HFF-Myc (cell line): ENCODE data around the gene PHEX.

Source experiments
- DNase-seq: peaks from one replicate; pipeline ENCODE4 v3.0.0-alpha.2; 2011; ENCODE audit warnings: low read depth; ENCODE audit errors: extremely low read depth
- H3K4me3 ChIP-seq: replicated peaks from 2 replicates; pipeline ENCODE4 v1.5.1; 2011; ENCODE audit warnings: low read depth, mild to moderate bottlenecking, control low read depth, low read length
- CTCF ChIP-seq: IDR thresholded peaks from 2 replicates; pipeline ENCODE4 v1.5.1; 2012; ENCODE audit warnings: mild to moderate bottlenecking, low read depth, low read length, control low read depth; ENCODE audit errors: missing control alignments

The PHEX gene

GRCh38 chrX:22193851-22194659, 161.9 kb downstream of the PHEX start:
- no peak for DNase-seq
- H3K4me3 ChIP-seq = no peak overlapping the region
- TF ChIP-seq CTCF = no peak

- TF ChIP-seq CTCF = no peak
- no peak overlapping the region for H3K4me3 ChIP-seq
These were observed 162.5 kb downstream of the PHEX start for GRCh38 chrX:22194660-22194945.

GRCh38 chrX:22196149-22196548, 164.0 kb downstream of the PHEX start:
- no peak for TF ChIP-seq CTCF
- H3K4me3 ChIP-seq = no peak overlapping the region
- peak; percentile 36 for DNase-seq

More at GRCh38 chrX:22194660-22194945, 162.5 kb downstream of the PHEX start:
- no peak for DNase-seq

- no peak for DNase-seq
- H3K4me3 ChIP-seq = no peak overlapping the region
- TF ChIP-seq CTCF = no peak
These were observed 170.1 kb downstream of the PHEX start for GRCh38 chrX:22202251-22202650.

GRCh38 chrX:22203186-22203585, 171.1 kb downstream of the PHEX start:
- DNase-seq = no peak
- no peak overlapping the region for H3K4me3 ChIP-seq
- TF ChIP-seq CTCF = no peak

GRCh38 chrX:22206781-22207180, 174.7 kb downstream of the PHEX start:
- DNase-seq = no peak
- H3K4me3 ChIP-seq = no peak overlapping the region
- TF ChIP-seq CTCF = no peak

- no peak for TF ChIP-seq CTCF
- DNase-seq = peak; percentile 47
- no peak overlapping the region for H3K4me3 ChIP-seq
These were observed 188.8 kb downstream of the PHEX start for GRCh38 chrX:22220941-22221340.
